IPS-NIHi7 (cell line): Measurements from ENCODE around the gene NOS3.

ENCODE experiments used
- DNase-seq: peaks from one replicate; pipeline ENCODE4 v3.0.0; 2012; ENCODE audit warnings: mixed read lengths; ENCODE audit errors: extremely low spot score

Gene NOS3

GRCh38 chr7:150964593-150965111, 26.2 kb upstream of the NOS3 start:
- DNase-seq, result peak; percentile 56

GRCh38 chr7:150965273-150965830, 25.5 kb upstream of the NOS3 start:
- DNase-seq, result no peak

GRCh38 chr7:150966002-150966401, 24.8 kb upstream of the NOS3 start:
- peak; percentile 65 for DNase-seq

- DNase-seq, result no peak
These were observed 23.5 kb upstream of the NOS3 start for GRCh38 chr7:150967349-150967748.

GRCh38 chr7:150968056-150968733, 22.6 kb upstream of the NOS3 start:
- DNase-seq, result no peak

GRCh38 chr7:150968734-150969372, 22.0 kb upstream of the NOS3 start:
- no peak for DNase-seq

GRCh38 chr7:150969475-150969874, 21.3 kb upstream of the NOS3 start:
- DNase-seq, result no peak

- no peak for DNase-seq
These were observed 20.4 kb upstream of the NOS3 start for GRCh38 chr7:150970424-150970823.

GRCh38 chr7:150971242-150972022, 19.4 kb upstream of the NOS3 start:
- DNase-seq, result no peak

- DNase-seq, result no peak
These were observed 18.8 kb upstream of the NOS3 start for GRCh38 chr7:150972023-150972468.

- DNase-seq, result no peak
These were observed 18.1 kb upstream of the NOS3 start for GRCh38 chr7:150972741-150973140.

- no peak for DNase-seq
These were observed 17.0 kb upstream of the NOS3 start for GRCh38 chr7:150973571-150974451.

- DNase-seq, result no peak
These were observed 16.1 kb upstream of the NOS3 start for GRCh38 chr7:150974468-150975391.

GRCh38 chr7:150975536-150976319, 15.1 kb upstream of the NOS3 start:
- no peak for DNase-seq

GRCh38 chr7:150976529-150977381, 14.1 kb upstream of the NOS3 start:
- no peak for DNase-seq

- no peak for DNase-seq
These were observed 13.3 kb upstream of the NOS3 start for GRCh38 chr7:150977382-150978125.

- DNase-seq, result peak; percentile 90
These were observed 12.6 kb upstream of the NOS3 start, which contains the start of gene KCNH2 for GRCh38 chr7:150978126-150978789. Gene KCNH2 (minus strand): TSS chr7:150978321. CDS start chr7:150977913, 408 bp downstream.
